Fibroblast of peridontal ligament (primary cell): Measurements from ENCODE around the gene MAPRE2.
A peak's percentile ranks its signal among the peaks of the same experiment; 100 is the strongest.
"Not testable (repeated sequence)": the region's sequence is repeated elsewhere in the genome, so short reads cannot be mapped to it uniquely, and the experiment has no call there.

Source experiments
- DNase-seq: peaks from one replicate; pipeline ENCODE4 v3.0.0-alpha.2; 2010; ENCODE audit errors: extremely low read depth

Gene MAPRE2

DNA sequence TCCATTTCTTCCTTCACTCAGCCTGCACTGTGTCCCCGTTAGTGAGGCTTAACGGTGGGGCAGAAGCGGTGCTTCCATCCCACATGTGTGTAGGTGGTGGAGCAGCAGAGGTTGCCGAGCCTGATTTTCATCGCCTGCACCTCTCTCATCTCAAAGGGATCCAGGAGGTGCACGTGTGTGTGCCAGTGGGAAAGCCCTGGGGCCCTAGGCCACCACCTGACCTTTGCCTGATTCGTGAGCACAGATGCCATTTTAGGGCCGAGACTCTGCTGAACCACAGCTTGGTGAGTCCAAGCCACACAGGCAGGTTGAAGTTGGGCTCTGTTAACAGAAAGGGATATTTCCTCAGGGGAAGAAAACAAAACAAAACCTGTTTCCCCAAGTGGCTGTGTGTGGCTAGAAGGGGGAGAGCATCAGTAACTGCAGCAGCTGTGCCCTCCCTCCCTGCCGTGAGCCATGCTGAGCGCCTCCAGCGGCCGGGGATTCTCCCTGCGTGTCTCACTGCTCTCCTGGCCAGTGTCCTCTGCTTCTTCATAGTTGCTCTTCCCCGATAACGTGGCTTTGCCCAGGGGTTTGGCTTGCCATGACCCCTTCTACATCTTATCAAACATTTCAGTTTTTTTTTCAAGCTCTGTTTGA lies 81.5 kb downstream of the MAPRE2 start:
- DNase-seq = peak; percentile 15

DNA sequence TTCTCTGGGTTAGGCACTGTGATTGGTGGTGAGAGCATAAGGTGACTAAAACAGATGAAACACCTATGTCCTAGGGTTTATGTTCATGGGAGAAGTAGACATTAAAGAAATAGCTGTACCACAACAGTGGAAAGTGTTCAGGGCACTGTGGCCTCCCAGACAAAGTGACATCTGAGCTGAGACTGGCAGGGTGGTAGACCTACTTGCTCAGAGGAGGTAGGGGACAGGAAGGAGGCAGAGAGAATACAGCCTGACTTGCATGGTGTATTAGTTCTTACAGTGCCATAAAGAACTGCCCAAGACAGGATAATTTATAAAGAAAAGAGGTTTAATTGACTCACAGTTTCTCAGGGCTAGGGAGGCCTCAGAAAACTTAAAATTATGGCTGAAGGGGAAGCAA lies 82.6 kb downstream of the MAPRE2 start:
- no peak for DNase-seq

DNA sequence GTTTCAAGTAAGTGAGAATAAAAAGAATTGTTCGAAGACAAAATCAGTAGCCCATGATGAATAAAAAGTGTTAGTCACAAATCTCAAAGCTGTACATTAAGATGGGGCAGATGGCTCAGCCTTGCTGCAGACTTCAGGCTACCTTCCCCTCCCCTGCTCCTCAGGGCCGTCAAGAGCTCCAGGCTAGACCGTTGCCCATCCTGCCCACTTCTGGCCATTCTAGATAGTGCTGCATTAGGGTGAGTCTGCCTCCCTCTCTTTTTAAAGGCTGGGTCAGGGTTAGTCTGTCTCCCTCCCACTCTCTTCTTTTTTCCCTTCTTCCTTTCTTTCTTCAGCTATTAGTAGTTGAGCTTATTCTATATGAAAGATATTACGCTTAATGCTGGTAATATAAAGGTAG lies 86.0 kb downstream of the MAPRE2 start:
- DNase-seq = no peak

DNA sequence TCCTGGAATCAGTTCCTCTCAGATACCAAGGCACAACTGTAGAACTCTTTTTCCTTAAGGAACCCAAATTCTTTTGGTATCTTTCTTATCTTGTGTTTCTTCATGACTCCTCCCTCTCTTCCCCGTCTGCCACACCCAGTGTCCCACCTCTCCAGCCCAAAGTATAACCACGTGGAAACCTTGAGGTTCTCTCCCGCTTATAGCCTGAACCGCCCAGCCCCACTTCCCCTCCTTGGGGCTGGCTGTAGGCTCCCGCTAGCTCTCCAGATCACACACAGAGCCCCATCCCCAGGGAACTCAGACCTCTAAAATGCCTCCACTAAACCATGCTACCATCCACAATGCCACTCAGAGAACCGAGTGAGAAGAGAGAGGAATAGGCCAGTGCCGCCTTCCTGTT lies 87.5 kb downstream of the MAPRE2 start:
- DNase-seq = no peak

DNA sequence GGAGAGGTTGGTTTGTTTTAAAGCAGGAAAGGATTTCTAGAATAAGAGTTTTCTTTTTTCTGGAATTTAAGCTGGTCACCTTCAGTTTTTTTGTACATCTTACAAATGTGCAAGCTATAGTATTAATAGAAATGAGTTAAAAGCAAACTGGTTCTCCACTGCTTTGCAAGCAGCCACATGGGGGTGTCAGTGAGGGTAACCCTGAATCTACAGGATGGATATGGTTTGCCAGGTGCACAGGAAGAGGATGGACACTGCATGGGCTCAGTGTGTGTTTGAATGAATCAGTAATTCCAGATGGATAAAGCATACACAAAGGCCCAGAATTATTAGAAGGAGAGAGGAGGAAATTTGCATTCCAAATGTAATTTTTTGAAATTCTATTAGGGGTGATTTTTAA lies 89.0 kb downstream of the MAPRE2 start:
- DNase-seq = no peak

DNA sequence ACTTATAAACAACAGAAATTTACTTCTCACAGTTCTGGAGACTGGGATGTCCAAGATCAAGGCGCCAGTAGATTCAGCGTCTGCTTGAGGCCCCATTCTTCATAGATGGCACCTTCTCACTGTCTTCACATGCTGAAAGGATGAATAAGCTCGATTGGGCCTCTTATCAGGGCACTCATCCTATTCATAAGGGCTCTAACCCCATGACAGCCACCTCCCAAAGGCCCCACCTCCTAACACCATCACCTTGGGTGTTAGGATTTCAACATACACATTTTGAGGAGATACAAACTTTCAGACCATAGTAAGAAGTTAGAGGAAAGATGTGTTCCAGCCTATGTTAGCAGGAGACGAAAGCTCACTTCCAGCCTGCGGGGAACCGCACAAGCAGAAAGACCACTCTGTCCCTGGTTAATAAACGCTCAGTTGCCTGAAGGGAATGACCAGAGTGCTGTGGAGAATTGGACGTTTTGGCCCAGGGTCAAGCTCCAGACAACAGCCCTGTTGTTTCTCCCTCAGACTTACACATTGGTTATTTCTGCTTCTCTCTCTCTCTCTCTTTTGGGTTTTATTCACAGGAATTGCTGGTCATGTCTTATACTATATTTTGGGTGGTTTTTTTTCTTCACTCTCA lies 90.3 kb downstream of the MAPRE2 start:
- DNase-seq = no peak

DNA sequence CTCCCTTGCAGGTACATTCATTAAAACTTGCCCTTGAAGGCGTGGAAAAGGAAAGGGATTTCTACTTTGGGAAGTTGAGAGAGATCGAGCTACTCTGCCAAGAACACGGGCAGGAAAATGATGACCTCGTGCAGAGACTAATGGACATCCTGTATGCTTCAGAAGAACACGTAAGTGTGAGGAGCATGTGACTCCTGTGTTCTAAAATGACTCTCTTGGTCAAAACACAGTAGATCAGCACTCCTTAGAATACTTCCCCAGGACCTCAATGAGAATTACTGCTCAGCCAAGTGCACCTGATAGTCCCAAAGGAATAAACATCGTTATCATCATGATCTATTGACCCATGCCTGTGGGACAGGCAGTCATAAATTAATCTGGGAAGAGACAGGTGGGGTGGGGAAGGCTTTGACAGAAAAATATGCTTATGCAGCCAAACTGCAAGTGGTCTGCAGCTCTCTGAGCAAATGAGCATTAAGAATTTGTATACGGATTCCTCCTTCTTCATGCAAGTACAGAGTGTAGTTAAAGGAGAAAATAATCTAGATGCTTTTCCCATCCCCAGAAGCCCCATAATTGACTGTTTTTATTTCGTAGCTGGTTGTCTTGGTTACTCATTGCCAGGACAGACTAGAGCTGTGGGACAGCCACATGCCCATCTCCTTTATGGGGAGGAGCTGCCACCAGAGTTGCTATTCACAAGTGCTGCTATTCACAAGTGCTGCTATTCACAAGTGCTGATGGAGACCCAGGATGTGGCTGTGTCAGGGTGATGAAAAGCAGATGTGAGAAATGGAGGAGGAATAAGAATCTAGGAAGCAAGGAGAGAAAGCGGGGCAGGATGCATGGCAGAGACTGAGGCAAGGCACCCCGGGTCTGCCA lies 91.0 kb downstream of the MAPRE2 start:
- no peak for DNase-seq

DNA sequence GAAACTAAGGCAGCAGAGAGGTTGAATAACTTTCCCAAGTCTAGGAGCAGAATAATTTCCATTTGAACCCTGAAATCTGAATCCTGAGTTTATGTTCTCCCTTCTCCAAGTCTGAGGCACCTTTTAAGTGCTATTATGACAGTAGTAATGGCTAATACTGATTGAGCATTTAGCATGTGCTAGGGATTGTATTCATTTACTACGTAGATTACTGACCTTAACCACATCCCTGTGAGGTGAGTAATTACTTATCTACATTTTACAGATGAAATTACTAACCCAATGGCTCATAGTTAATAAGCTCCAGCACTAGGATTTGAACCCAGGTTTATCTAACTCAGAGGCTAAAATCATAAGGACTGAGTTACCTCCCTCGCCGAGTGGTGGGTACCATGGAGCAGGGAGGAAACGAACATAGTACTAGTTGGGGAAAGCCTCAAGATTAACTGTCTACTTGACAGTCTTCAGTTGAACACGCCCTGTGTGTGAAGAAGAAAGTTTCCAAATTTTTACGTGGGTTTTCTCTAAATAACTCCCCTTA lies 93.0 kb downstream of the MAPRE2 start:
- no peak for DNase-seq

DNA sequence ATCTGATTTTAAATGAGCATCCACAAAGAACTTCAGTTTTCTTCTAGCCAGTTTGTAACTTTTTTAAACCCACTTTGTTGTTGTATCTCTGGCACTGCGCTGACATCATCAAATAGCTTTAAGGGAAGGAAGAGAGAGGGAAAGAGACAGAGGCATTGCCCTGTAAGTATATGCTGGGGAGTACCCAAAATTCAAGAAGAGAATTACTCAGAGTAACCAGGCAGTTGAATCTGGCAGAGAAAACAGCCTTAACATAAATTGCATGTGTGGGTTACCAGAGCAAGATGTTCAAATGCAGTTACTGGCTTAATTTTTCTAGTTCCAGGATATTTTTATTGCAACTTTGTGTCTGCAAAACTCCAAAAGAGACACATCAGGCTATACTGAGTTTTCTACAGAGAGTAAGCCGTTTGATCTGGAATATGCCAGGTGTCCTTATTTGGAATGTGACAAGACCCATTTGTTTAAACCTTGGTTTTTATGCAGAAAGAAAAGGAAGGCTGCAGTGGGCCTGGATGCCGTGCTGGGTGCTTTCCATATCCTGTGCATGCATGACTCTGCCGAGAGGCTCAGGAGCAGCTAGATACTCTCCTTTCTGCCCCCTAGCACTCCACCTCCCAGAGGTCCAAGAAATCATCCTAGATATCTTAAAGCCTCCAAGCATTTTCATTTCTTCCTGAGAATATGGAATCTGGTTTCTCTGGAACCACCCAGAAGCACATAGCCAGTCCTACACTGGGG lies 93.7 kb downstream of the MAPRE2 start:
- DNase-seq = no peak

DNA sequence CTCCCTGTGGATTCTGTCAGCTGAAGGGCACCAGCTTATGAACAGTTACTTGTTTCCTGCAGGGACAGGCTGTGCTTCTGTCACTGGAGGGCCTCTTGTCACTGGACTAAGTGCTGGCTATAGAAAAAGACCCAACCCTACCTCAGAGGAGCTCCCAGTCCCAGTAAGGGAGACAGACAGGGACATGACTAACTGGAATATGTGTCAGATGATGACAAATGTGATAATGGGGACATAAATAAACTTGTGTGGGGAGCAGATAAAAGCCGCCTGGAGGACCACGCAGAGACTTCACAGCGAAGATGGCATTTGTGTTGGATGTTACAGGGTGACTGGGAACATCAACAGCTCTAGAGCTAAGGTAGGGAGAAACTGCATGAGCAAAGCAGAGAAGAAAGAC lies 95.0 kb downstream of the MAPRE2 start:
- DNase-seq = no peak

DNA sequence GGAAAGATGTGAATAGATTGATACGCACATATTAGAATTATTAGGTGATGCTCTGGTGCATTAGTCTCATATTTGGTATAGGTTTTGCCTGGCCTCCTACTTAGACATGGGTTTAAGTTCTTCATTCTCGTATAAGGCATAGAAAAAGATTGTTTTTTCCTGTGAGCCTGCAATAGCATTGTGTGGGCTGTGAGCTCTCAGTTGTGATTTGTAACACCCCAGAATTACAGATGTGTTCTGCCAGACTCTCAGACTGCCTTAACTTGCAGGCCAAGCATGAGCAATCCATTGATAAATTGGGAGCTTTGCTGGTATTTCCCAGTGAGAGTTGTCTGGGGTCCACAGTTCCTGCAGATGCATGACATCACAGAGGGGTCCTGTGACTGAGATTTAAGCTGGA lies 95.7 kb downstream of the MAPRE2 start:
- no peak for DNase-seq

DNA sequence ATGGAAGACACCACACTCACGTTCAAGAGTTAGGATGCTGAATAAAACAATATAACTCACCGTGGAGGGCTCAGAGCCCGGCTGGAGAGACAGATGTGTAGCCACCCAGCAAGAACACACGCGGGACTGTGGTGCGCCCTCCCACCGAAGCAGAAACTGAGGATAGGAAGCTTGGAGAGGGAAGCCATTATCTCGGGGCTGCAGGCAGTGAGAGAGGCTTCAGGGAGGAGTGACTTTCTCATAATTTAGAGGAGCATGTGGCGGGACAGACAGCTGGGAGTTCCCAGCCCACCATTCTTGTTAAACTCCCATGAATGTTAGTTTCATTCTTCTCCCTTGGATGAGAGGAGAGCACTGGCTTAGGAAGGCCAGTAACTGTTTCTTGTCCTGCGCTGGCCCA lies 96.4 kb downstream of the MAPRE2 start:
- no peak for DNase-seq

DNA sequence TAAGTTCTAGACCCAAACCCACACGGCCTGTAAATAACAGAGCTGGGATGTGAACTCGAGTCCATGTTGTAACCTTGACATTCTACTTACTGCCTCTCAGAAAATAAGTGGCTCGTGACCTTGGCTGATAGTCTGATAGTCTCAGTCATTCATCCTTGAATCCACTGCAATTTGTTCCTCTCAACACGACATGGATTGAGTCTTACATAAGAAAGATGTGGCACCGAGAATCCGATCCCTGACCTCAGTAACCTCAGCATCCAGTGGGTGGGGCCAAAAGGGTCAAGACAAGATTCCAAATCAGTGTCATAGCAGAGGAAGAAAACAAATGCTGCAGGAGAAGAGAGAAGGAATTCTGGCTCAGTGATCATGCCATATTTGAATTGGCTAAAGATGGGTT lies 97.6 kb downstream of the MAPRE2 start:
- DNase-seq = no peak

DNA sequence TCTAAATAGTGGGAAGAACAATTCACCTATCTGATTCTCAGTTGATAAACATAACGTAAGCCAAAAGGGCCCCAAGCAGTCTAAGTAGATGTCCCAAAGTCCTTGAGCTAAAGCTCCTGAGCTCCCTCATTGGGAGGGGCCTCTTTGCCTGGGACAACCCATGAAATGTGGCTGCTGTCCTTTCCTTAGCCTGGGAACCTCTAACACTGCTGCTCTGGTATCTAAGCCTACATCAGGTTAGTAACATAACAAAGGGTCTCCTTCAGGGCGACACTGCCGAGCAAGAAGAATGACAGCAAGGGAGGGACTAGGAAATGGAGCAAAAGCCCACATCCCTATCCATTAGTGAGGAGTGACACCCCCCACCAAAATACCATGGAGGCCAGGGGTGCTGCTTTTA lies 98.3 kb downstream of the MAPRE2 start:
- DNase-seq = no peak

DNA sequence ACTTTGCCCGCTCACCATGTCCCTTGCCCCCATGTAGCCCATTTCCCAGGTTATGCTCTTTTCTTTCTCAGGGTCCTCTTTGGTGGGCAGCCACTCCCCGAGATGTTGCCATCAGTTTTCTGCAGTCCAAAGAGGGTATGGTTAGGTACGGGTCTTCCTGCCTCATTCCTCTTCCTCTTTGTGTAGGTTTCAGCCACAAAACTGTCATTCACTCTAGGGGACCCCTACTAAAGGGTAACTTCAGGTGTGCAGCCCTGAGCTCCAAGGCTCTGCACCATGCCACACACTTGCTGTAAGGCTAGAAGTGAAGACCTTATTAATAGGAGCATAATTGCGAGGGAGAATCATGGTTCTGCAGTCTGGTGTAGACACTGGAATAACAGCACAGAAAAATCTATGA lies 99.9 kb downstream of the MAPRE2 start:
- DNase-seq = no peak

DNA sequence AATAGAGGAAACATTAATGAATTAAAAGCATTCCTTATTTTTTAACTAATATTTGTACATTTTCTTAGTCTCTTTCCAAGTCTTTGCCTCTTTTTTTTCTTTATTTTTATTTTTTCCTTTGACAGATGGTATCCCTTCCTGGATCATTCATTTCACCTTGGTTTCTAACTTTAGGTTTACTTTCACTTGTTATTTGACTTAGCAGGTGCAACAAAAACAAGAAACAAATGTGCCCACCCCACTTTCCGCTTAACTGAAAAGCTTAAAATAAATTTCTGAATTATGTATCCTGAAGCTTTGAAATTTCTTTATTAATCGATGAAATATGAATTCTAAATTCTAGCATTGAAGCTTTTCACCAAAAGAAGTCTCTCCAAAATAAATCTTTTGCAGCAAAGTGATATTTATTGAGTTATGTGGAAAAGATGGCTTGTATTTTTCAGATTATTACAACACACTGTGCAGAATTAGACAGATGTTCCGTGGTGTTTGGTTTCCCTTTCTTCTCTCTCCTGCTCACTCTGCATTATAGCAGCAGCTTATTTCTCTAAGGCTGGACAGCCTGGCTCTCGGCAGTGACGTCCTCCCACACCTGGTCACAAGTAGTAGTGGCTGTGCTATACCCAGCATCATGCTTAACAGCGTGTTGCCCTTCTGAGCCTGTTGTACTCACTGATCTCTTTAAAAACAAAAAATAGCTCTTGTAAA lies 100.5 kb downstream of the MAPRE2 start:
- no peak for DNase-seq

DNA sequence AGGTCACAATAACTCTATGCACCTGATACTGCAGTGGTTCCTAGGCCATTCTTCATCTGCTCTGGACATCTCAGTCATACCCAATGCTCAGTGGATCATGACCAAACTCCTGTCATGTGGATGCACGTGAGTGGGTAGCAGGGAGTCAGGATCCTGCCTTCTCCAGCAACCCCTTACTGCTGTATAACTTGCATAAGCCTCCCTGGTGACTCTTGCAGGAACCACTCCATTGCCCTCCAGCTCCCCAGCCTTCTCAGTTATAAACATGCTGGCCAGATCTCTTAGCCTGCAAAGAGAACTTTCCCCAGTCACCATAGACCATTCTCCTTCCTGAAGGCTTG lies 101.0 kb downstream of the MAPRE2 start:
- DNase-seq = no peak

DNA sequence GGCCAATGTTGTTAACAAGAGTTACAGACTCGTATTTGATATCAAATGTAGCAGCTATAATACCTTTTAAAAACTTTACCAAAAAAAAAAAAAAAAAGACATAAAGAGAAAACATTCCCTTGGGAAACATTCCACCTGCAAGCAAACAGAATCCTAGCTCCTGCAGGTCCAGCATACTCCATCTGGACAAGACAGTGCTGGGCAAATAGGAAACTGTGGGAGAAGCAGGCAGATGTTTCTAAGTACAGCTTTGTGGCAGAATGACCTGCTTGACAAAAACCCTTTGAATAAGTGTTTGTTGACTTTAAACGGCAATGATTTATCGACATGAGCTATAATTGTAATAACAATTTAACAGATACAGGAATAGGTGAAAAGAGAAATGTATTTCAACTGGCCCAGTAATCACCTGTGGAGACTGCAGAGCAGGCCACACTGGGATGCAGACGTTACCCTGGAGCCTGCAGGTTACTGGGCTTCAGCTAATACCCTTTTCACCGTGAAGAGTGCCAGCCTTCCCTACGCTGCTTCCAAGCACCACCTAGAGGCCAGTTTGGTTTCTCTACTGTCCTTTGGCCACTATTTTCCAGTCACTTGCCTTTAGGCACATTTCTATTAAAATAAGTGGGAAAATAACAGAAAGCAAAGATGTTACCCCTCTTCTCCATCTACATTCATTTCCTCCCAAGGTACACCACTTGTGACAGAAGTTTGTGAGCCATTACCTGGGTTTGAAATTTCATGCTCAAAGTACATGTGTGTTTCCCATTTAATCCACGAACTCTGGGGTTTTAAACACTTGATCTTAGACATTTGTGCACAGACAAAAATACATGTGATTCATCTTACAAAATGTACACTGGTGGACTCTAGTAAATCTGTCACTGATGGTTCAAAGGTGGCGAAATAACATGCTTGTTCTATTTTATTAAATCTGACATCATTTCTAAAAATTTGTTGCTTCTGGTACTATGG lies 102.7 kb downstream of the MAPRE2 start:
- peak; percentile 70 for DNase-seq

DNA sequence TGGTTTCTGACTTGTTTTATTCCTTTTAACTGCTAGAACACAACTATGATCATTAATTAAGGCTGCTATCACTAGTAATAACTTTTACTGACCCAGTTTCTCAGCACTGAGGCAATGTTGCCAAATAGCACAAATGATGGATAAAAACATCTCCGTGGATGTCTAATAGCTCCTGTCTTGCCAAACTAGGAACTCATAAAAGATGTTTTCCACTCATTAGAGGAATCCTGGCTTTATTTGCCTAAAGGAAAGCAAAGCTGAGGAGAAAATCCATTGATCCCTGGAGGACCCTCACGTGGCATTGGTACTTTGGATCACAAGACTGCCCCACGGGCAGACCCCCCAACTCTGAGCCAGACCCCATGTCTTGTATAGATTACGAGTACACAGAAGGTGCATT lies 103.5 kb downstream of the MAPRE2 start:
- no peak for DNase-seq

DNA sequence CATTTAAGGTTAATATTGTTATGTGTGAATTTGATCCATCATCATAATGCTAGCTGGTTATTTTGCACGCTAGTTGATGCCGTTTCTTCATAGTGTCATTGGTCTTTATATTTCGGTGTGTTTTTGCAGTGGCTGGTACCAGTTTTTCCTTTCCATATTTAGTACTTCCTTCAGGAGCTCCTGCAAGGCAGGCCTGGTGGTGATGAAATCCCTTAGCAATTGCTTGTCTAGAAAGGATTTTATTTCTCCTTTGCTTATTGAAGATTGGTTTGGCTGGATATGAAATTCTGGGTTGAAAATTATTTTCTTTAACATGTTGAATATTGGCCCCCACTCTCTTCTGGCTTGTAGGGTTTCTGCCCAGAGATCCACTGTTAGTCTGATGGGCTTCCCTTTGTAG lies 109.0 kb downstream of the MAPRE2 start:
- DNase-seq = not testable (repeated sequence)
